Thyroid gland (tissue), 4 donors: Measurements from ENCODE around the gene PDE8A.

Experiments
- CTCF ChIP-seq, 6 experiments: fragments of 200-600 bp in 3 of 6; fragments of 450-650 bp in 3 of 6; sonication (generic) in 3 of 6; IDR thresholded peaks; one replicate each; pipeline ENCODE4 v1.5.1; 2016 to 2019; ENCODE audit warnings: antibody characterized with exemption in 6 of 6, mild to moderate bottlenecking in 2 of 6, inconsistent platforms in 1 of 6, moderate library complexity in 1 of 6
- POLR2A ChIP-seq, 2 donors: fragments of 450-650 bp; IDR thresholded peaks; one replicate each; pipeline ENCODE4 v1.6.1; 2017; ENCODE audit warnings: antibody characterized with exemption in 2 of 2, mild to moderate bottlenecking in 2 of 2, moderate library complexity in 1 of 2

- no peak for TF ChIP-seq CTCF (IDR thresholded peaks at IDR 0.05)
- TF ChIP-seq POLR2A (IDR thresholded peaks at IDR 0.05): no peak
These were observed 59.6 kb downstream of the PDE8A start for GRCh38 chr15:85041230-85041629.
